Ramos (cell line): ENCODE data around the gene MXD4.
"Not testable (repeated sequence)": the region's sequence is repeated elsewhere in the genome, so short reads cannot be mapped to it uniquely, and the experiment has no call there.

Experiments
- in situ Hi-C: fragments of 300-500 bp; cut with MboI; formaldehyde crosslinking; loops from one replicate; pipeline ENCODE4 v1.14.3; 2022; ENCODE audit warnings: low sequenced_read_pairs; ENCODE audit not compliant: unreplicated experiment

Gene MXD4

DNA sequence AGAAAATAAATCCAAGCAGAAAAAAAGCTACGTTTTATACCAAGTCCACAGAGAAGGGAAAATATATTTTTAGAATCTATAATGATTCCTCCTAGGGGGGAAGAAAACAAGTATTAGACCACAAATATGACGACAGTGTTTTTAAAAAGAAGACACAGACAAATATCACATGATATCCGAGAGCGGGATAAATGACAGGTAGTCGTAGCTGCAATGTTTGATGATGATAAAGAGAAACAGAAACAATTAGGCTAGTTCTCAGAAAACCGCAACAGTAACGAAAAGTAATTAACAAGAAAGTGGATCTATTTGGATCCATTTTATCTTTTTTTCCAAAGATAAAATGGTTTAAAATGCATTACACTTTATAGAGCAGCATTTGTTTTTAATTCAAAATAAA lies 20.9 kb downstream of the MXD4 start:
- in situ Hi-C loops = no loop called here

- in situ Hi-C loops = no loop called here
Measured at GRCh38 chr4:2236944-2237666, 24.8 kb downstream of the MXD4 start.

- in situ Hi-C loops = no loop called here
Measured at GRCh38 chr4:2231082-2231481, 30.8 kb downstream of the MXD4 start.

DNA sequence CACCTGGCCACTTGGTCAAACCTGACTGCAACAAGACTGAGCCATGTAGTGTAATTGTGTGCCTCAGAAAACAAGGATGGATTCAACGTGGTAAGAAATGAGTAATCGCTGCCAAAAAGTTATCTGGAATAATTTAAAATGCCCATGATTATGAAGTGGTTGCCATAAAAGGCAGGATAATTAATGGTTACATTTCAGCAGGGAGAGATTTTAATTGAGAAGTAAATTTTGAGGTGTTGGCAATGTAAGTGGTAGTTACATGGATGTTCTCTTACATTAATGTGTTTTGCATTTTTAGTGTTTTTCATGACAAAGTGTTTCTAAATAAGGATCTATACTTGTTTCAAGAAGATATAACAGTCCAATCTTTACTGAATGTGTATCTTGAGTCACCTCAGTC lies 35.6 kb downstream of the MXD4 start:
- in situ Hi-C loops = loop anchor here (10.0 kb wide), 1 partner anchor 129 kb away; no protein-coding TSS in a partner anchor

DNA sequence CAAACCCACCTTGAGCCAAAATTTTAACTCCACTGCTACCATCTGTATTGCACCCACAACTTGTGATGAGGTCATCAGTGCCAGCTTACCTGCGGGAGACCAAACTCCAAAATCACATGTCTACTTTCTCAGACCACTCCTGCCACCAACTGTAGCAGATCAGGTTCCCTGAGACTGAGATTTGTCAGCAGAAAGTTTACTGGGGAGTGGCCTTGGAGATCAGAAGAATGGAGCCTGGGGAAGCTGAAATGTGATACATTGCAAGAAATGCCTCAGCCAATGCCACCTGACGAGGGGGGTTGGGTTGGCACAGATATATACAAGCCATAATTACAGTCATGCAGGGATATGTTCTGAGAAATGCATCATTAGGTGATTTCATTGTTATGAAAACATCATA lies 39.1 kb downstream of the MXD4 start:
- in situ Hi-C loops = loop anchor here (10.0 kb wide), 1 partner anchor 132 kb away; no protein-coding TSS in a partner anchor

- in situ Hi-C loops = loop anchor here (10.0 kb wide), 1 partner anchor 133 kb away; no protein-coding TSS in a partner anchor
Measured at GRCh38 chr4:2221378-2221777, 40.5 kb downstream of the MXD4 start.

DNA sequence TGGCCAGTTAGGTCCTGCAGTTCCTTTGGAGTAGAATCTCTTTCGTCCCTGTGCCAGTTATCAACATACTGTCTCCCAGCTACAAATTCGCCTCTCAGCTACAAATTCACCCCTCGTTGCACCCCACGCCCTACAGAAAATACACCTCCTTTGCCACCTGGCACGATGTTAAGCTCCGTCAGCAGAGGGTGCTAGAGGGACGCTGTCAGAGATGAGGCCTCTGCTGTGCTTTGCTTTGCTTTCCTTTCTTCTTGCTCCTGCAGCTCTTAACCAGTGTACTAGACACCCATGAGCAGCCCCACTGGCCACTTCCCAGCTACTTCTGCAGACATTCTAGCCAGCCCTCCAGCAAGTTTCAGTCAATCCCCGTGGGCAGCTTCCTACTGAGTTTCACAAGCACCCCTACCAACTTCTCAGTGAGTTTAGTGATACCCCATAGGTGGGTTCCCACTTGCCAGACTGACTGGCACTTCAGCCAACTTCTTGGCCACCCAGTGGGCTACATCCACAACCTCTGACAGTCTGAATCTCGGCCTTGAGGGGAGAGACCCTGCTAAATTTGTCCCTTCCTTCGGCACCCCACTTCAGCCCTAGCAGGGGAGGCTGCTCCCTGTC lies 41.8 kb downstream of the MXD4 start:
- in situ Hi-C loops = loop anchor here (10.0 kb wide), 1 partner anchor 135 kb away; no protein-coding TSS in a partner anchor

DNA sequence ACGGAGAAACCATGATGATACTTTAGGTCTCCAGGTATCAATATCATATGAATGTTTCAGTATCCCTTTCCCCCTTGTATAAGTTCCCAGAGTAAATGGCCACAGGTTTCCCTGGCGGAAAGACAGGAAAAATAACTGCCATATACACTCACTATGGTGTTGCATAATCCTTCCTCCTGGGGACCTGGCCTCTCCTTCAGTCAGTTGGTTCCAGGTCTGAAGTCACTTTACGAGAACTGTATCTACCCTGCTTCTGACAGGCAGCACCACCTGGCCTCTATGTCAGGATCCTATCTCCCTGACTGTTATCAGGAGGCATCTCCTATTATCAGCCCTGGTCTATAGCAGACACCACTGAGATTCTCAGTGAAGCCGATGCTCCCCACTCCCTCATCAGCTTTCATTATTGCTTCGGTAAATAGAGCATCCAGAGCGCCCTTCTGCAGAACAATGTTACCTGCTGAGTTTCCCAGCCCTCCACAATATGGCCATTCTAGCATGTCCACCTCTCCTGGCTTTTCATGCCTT lies 42.6 kb downstream of the MXD4 start:
- in situ Hi-C loops = no loop called here

GRCh38 chr4:2218436-2218835 lies 43.5 kb downstream of the MXD4 start:
- in situ Hi-C loops = no loop called here

DNA sequence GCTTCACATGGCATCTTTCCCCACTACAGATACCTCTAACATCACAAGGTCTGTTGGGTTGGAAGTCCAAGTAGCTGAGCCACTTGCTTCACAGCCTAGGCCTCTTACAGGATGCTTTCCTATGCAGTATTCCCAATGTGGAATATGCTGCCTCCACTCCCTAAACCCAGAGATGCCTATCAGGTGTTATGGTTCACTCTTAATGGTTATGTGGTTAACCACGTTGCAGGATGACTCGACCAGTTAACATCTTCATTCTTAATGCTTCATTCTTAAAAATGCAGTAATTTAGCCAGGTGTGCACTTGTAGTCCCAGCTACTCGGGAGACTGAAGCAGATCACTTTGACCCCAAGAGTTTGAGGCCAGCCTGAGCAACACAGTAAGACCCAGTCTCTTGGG lies 44.2 kb downstream of the MXD4 start:
- in situ Hi-C loops = no loop called here

GRCh38 chr4:2212831-2213230 lies 49.1 kb downstream of the MXD4 start:
- in situ Hi-C loops = no loop called here

- in situ Hi-C loops = not testable (repeated sequence)
Measured at GRCh38 chr4:2202789-2203188, 59.1 kb downstream of the MXD4 start.
